Posterior cingulate gyrus (tissue), 11 donors: ENCODE measurements around the gene FGF22.
A peak's percentile ranks its signal among the peaks of the same experiment; 100 is the strongest.
"Not testable (repeated sequence)": the region's sequence is repeated elsewhere in the genome, so short reads cannot be mapped to it uniquely, and the experiment has no call there.

ENCODE experiments used
- DNase-seq, 10 donors: peaks; one replicate each; pipeline versions ENCODE4 v3.0.0 to v3.0.0-alpha.2; 2020 to 2021; ENCODE audit warnings: mixed read lengths in 3 of 10
- intact Hi-C: fragments of 100-400 bp; cut with DNase I; formaldehyde crosslinking; loops from one replicate; pipeline ENCODE4 v1.15.1; 2023

The FGF22 gene

GRCh38 chr19:620166-620862 is 19.4 kb upstream of the FGF22 start:
- DNase-seq = no peak
- intact Hi-C loops = no loop called here

GRCh38 chr19:621191-621590 is 18.5 kb upstream of the FGF22 start:
- DNase-seq, intact Hi-C loops: not testable (repeated sequence)

- intact Hi-C loops = no loop called here
- no peak for DNase-seq
Observed at GRCh38 chr19:621819-622218, 17.9 kb upstream of the FGF22 start.

GRCh38 chr19:622666-623065 is 17.0 kb upstream of the FGF22 start:
- no peak for DNase-seq
- intact Hi-C loops = no loop called here

- DNase-seq = no peak
- intact Hi-C loops = no loop called here
Observed at GRCh38 chr19:623175-623916, 16.3 kb upstream of the FGF22 start.

GRCh38 chr19:623974-624373 is 15.7 kb upstream of the FGF22 start:
- DNase-seq = no peak
- intact Hi-C loops = no loop called here

GRCh38 chr19:624433-625109 is 15.1 kb upstream of the FGF22 start:
- intact Hi-C loops = no loop called here
- no peak for DNase-seq

- intact Hi-C loops = no loop called here
- no peak for DNase-seq
Observed at GRCh38 chr19:625257-625656, 14.4 kb upstream of the FGF22 start.

- intact Hi-C loops, DNase-seq: not testable (repeated sequence)
Observed at GRCh38 chr19:626566-626965, 13.1 kb upstream of the FGF22 start.

DNA sequence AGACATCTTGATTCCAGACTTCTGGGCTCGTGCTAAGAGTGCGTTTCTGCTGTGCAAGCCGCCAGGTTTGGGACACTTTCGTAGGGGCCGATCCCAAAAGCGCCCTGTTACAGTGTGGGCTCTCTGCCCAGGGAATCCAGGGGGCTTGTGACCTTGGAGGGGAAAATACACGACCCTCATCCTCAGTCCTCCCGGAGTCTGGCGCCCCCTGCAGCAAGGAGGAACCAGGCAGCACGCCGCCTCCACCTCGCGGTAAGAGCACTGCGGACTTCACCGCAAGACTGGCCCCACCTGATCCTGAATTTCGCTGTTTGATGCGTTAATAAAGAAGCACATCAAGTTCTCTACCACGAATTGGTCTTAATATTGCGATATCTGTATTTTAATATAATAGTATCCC is 11.5 kb upstream of the FGF22 start:
- intact Hi-C loops = no loop called here
- DNase-seq = no peak

DNA sequence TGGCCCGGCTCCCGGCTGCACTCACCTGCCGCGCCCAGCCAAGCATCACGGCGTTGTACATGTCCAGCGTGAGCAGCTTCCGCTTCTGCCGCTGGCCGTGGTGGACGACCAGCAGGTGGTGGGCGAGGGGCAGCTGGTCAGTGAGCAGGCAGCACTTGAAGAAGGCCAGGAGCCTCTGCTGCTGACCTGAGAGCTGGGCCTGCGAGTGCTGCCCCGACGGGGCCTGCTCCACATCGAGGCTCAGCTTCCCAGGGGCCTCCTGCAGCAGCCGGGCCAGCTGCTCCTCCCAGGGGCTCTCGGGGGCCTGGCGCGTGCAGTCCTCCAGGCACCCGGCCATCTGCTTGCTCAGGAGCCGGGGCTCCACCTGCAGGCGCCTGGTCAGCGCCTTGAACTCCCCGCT is 10.2 kb upstream of the FGF22 start:
- DNase-seq, intact Hi-C loops: not testable (repeated sequence)

GRCh38 chr19:629961-630714 is 9.5 kb upstream of the FGF22 start:
- DNase-seq = no peak
- intact Hi-C loops = no loop called here

DNA sequence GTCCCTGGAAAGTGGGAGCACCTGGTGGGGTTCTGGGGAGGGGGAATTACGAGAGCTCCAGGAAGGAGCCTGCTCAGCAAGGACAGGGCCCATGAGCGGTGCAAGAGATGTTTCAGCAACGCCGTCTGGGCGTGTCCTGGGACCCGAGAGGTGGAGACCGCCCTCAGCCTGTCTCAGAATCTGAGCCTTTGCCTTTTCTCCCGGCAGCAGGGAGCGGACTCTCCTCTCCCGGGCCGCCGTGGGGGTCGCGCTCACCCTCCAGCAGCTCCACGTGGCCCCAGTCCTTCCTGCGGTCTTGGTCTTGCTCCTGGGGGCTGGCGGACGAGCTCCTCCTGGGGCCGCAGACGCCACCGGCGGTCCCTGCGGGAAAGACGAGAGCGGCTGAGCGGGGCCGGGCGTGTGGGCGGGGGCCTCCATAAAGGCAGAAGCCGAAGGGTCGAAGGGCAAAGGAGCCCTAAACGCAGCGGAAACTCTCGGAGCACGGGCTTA is 7.1 kb upstream of the FGF22 start:
- no peak for DNase-seq

GRCh38 chr19:633068-633785 is 6.5 kb upstream of the FGF22 start, which contains the start of gene POLRMT:
POLRMT (minus strand) TSS chr19:633537; CDS start chr19:633512, 25 bp downstream.
- peak; percentile 93 to 99 (median 96) for DNase-seq
- intact Hi-C loops = no loop called here

More for the DNA sequence above, 7.1 kb upstream of the FGF22 start:
- intact Hi-C loops = no loop called here

GRCh38 chr19:633786-634639 is 5.7 kb upstream of the FGF22 start:
- intact Hi-C loops = no loop called here

GRCh38 chr19:634975-635652 is 4.6 kb upstream of the FGF22 start:
- no peak for DNase-seq
- intact Hi-C loops = no loop called here

More at GRCh38 chr19:633786-634639, 5.7 kb upstream of the FGF22 start:
- DNase-seq = no peak

GRCh38 chr19:638906-639252 is 800 bp upstream of the FGF22 start:
- DNase-seq = no peak
- intact Hi-C loops = no loop called here

DNA sequence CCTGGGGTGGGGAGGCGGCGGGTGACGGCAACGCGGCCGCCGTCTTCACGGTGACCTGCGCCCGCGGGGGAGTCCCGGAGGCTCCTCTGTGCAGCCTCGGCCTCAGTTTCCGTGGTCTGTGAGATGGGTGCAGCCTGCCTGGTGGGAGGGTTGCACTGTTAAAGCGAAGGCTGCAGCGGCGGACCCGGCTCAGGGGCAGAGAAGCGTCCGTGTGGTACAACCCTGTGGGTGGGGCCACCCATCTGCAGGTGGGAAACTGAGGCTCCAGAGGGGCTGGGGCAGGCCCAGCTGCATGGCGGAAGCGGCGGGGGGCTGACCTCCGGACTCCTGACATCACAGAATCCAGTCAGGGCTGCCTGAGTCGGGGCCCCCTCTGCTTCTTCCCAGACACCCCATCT is 481 bp downstream of the FGF22 start:
- intact Hi-C loops = no loop called here
- no peak for DNase-seq
